ENCODE measurements around the gene TRIM9. TPM values are rescaled to one million over a fixed set of nuclear protein-coding genes. Genes with fewer than 3 reads are reported as not detected.

The TRIM9 gene
- total RNA-seq (2.3 and 2.9 TPM in 2 replicates), polyA plus RNA-seq (1.9 and 4.1 TPM in 2 replicates)

GRCh38 chr14:51094901-51095853 lies at the start of gene TRIM9:
Gene TRIM9, minus strand, starts transcription at chr14:51095105. Its CDS starts 166 bp downstream, at chr14:51094939.
- H3K4me1 ChIP-seq (ENCODE audit: low read depth): peaks cover 4% of the 10 kb centered on the region
- H3K4me3 ChIP-seq: peak within 1 kb of the TSS; percentile 57
- H3K27ac ChIP-seq: no peak within 1 kb of the TSS
- peaks cover 38% of the 10 kb centered on the region for H3K27me3 ChIP-seq
- peak; percentile 99 for DNase-seq (ENCODE audit: low read depth in 1 of 2, low spot score in 1 of 2)
- no peaks in the 10 kb centered on the region for H3K36me3 ChIP-seq
- no peaks in the 10 kb centered on the region for H3K9me3 ChIP-seq (ENCODE audit: low read depth)
- no peak for TF ChIP-seq CTCF (IDR thresholded peaks at IDR 0.05; ENCODE audit: low read depth, low read length)

- Histone ChIP-seq H3K27me3 (no peaks in the 10 kb centered on the region), H3K9me3 (ENCODE audit: low read depth) (no peaks in the 10 kb centered on the region), H3K4me1 (ENCODE audit: low read depth) (no peaks in the 10 kb centered on the region), H3K36me3 (no peaks in the 10 kb centered on the region), H3K27ac (no peak overlapping the region), H3K4me3 (no peak overlapping the region)
- TF ChIP-seq CTCF (IDR thresholded peaks at IDR 0.05; ENCODE audit: low read depth, low read length): no peak
- DNase-seq (ENCODE audit: low read depth in 1 of 2, low spot score in 1 of 2): no peak
Measured at GRCh38 chr14:51140856-51141255, 46.0 kb upstream of the TRIM9 start.

- no peak for DNase-seq (ENCODE audit: low read depth in 1 of 2, low spot score in 1 of 2)
- H3K9me3 ChIP-seq (ENCODE audit: low read depth): no peaks in the 10 kb centered on the region
- H3K27ac ChIP-seq: no peak overlapping the region
- no peaks in the 10 kb centered on the region for H3K27me3 ChIP-seq
- TF ChIP-seq CTCF (IDR thresholded peaks at IDR 0.05; ENCODE audit: low read depth, low read length): no peak
- H3K4me3 ChIP-seq: no peak overlapping the region
- H3K36me3 ChIP-seq: no peaks in the 10 kb centered on the region
- H3K4me1 ChIP-seq (ENCODE audit: low read depth): no peaks in the 10 kb centered on the region
Measured at GRCh38 chr14:51140338-51140737, 45.4 kb upstream of the TRIM9 start.

- TF ChIP-seq CTCF (IDR thresholded peaks at IDR 0.05; ENCODE audit: low read depth, low read length): no peak
- H3K36me3 ChIP-seq: no peaks in the 10 kb centered on the region
- H3K4me3 ChIP-seq: no peak overlapping the region
- no peaks in the 10 kb centered on the region for H3K9me3 ChIP-seq (ENCODE audit: low read depth)
- H3K27ac ChIP-seq: no peak overlapping the region
- H3K4me1 ChIP-seq (ENCODE audit: low read depth): no peaks in the 10 kb centered on the region
- peak in 1 of 2 donors; percentile 53 for DNase-seq (ENCODE audit: low read depth in 1 of 2, low spot score in 1 of 2)
- H3K27me3 ChIP-seq: no peaks in the 10 kb centered on the region
Measured at GRCh38 chr14:51139121-51139681, 44.3 kb upstream of the TRIM9 start.

- no peak for DNase-seq (ENCODE audit: low read depth in 1 of 2, low spot score in 1 of 2)
- H3K9me3 ChIP-seq (ENCODE audit: low read depth): no peaks in the 10 kb centered on the region
- H3K36me3 ChIP-seq: no peaks in the 10 kb centered on the region
- no peak overlapping the region for H3K27ac ChIP-seq
- no peak for TF ChIP-seq CTCF (IDR thresholded peaks at IDR 0.05; ENCODE audit: low read depth, low read length)
- no peaks in the 10 kb centered on the region for H3K4me1 ChIP-seq (ENCODE audit: low read depth)
- H3K27me3 ChIP-seq: no peaks in the 10 kb centered on the region
- no peak overlapping the region for H3K4me3 ChIP-seq
Measured at GRCh38 chr14:51138404-51139103, 43.6 kb upstream of the TRIM9 start.

Measured in cardiac muscle cell (in vitro differentiated cells and primary cell).